ENCODE measurements around the gene MAPK8IP2.

MAPK8IP2 gene

GRCh38 chr22:50574383-50574755 lies 26.2 kb upstream of the MAPK8IP2 start:
- DNase-seq (ENCODE audit: extremely low read depth in 1 of 2, low read depth in 1 of 2) = no peak

- DNase-seq (ENCODE audit: extremely low read depth in 1 of 2, low read depth in 1 of 2) = no peak
Observed at GRCh38 chr22:50575426-50575941, 25.1 kb upstream of the MAPK8IP2 start.

GRCh38 chr22:50576070-50576469 lies 24.5 kb upstream of the MAPK8IP2 start:
- no peak for DNase-seq (ENCODE audit: extremely low read depth in 1 of 2, low read depth in 1 of 2)

- DNase-seq (ENCODE audit: extremely low read depth in 1 of 2, low read depth in 1 of 2) = no peak
Observed at GRCh38 chr22:50576806-50577696, 23.5 kb upstream of the MAPK8IP2 start.

GRCh38 chr22:50577697-50577986 lies 23.0 kb upstream of the MAPK8IP2 start:
- no peak for DNase-seq (ENCODE audit: extremely low read depth in 1 of 2, low read depth in 1 of 2)

GRCh38 chr22:50577987-50578775 lies 22.4 kb upstream of the MAPK8IP2 start, which contains the start of gene CPT1B:
Gene CPT1B (minus strand): TSS chr22:50578427. CDS start chr22:50577915, 512 bp downstream.
- no peak for DNase-seq (ENCODE audit: extremely low read depth in 1 of 2, low read depth in 1 of 2)

- no peak for DNase-seq (ENCODE audit: extremely low read depth in 1 of 2, low read depth in 1 of 2)
Observed at GRCh38 chr22:50578776-50579310, 21.8 kb upstream of the MAPK8IP2 start.

GRCh38 chr22:50579752-50580151 lies 20.8 kb upstream of the MAPK8IP2 start:
- DNase-seq (ENCODE audit: extremely low read depth in 1 of 2, low read depth in 1 of 2) = no peak

- no peak for DNase-seq (ENCODE audit: extremely low read depth in 1 of 2, low read depth in 1 of 2)
Observed at GRCh38 chr22:50581031-50581949, 19.3 kb upstream of the MAPK8IP2 start.

GRCh38 chr22:50581950-50582492 lies 18.6 kb upstream of the MAPK8IP2 start:
- peak in 1 of 2 donors; percentile 22 for DNase-seq (ENCODE audit: extremely low read depth in 1 of 2, low read depth in 1 of 2)

GRCh38 chr22:50582493-50583293 lies 17.9 kb upstream of the MAPK8IP2 start, which contains the start of gene CHKB:
Gene CHKB (minus strand): TSS chr22:50582849. CDS start chr22:50582781, 68 bp downstream.
- peak; percentile 93 to 97 for DNase-seq (ENCODE audit: extremely low read depth in 1 of 2, low read depth in 1 of 2)

GRCh38 chr22:50583294-50583861 lies 17.2 kb upstream of the MAPK8IP2 start:
- no peak for DNase-seq (ENCODE audit: extremely low read depth in 1 of 2, low read depth in 1 of 2)

- no peak for DNase-seq (ENCODE audit: extremely low read depth in 1 of 2, low read depth in 1 of 2)
Observed at GRCh38 chr22:50584106-50585096, 16.2 kb upstream of the MAPK8IP2 start.

- no peak for DNase-seq (ENCODE audit: extremely low read depth in 1 of 2, low read depth in 1 of 2)
Observed at GRCh38 chr22:50585238-50585637, 15.4 kb upstream of the MAPK8IP2 start.

GRCh38 chr22:50585781-50586180 lies 14.8 kb upstream of the MAPK8IP2 start:
- DNase-seq (ENCODE audit: extremely low read depth in 1 of 2, low read depth in 1 of 2) = no peak

- no peak for DNase-seq (ENCODE audit: extremely low read depth in 1 of 2, low read depth in 1 of 2)
Observed at GRCh38 chr22:50586416-50586815, 14.2 kb upstream of the MAPK8IP2 start.

GRCh38 chr22:50587407-50587806 lies 13.2 kb upstream of the MAPK8IP2 start:
- DNase-seq (ENCODE audit: extremely low read depth in 1 of 2, low read depth in 1 of 2) = no peak

GRCh38 chr22:50595189-50595588 lies 5.4 kb upstream of the MAPK8IP2 start:
- DNase-seq (ENCODE audit: extremely low read depth in 1 of 2, low read depth in 1 of 2) = no peak
